ENCODE data around the gene OLFM1. TPM values are rescaled to one million over a fixed set of nuclear protein-coding genes. Genes with fewer than 3 reads are reported as not detected.
"Not testable (repeated sequence)": the region's sequence is repeated elsewhere in the genome, so short reads cannot be mapped to it uniquely, and the experiment has no call there.

The OLFM1 gene
- total and polyA plus RNA-seq, 3 experiments from 2014 or later: not detected

DNA sequence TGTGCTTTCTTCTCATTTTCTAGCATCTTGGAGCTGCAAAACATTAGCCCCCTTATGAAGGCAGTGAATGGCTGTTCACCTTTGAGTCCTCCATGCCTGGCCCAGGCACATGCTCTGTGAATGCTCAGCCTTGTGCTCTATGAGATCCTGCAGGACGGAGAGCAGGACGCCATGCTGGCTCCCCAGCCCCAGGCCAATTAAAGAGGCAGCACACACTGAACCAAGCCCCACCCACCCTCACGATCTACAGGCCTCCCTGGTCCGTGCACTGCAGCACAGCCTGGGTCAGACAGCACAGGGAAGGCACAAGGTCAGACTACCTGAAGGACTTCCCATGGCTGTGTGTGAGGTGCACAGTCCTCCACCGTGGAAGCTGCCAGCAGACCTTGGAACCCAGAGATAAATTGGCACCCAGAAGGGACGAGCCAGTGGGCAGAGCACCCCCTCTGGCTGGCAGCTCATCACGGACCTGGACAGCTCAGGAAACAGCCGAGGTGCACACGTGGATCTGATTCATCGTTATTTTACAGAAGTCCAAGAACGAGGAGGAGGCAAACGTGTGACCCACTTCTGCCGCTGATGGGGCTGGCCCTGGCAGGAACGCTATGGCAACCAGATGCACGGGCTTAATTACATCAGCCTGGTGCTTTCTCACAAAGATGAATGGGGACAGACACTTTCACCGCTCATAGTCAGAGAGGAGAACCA, 59.5 kb downstream of the OLFM1 start:
- H3K36me3 ChIP-seq (ENCODE audit: insufficient read depth, low read length): no peaks in the 10 kb centered on the region
- Mint-ChIP-seq H3K9me3 (peaks cover 0 to 11% (median 4%) of the 10 kb centered on the region in 5 donors), H3K4me1 (no peaks in the 10 kb centered on the region), H3K4me3 (no peak overlapping the region), H3K27ac (no peak overlapping the region), H3K27me3 (peaks cover 17 to 22% of the 10 kb centered on the region in 2 donors), H3K36me3 (no peaks in the 10 kb centered on the region)
- H3K9me3 ChIP-seq (ENCODE audit: low read length): no peaks in the 10 kb centered on the region
- no peak for DNase-seq
- no peak overlapping the region for H3K27ac ChIP-seq (ENCODE audit: low read depth, low read length)
- no peaks in the 10 kb centered on the region for H3K27me3 ChIP-seq (ENCODE audit: insufficient read depth, low read length, poor library complexity, severe bottlenecking)
- H3K4me3 ChIP-seq (ENCODE audit: low read length): no peak overlapping the region
- no peaks in the 10 kb centered on the region for H3K4me1 ChIP-seq (ENCODE audit: insufficient read depth, low read length)
- CTCF ChIA-PET: no interaction called here
- POLR2A ChIA-PET: no interaction called here

GRCh38 chr9:135147474-135147805, 60.0 kb downstream of the OLFM1 start:
- no peak overlapping the region for H3K4me3 ChIP-seq (ENCODE audit: low read length)
- DNase-seq: no peak
- peaks cover 0 to 11% (median 4%) of the 10 kb centered on the region in 5 donors for H3K9me3 Mint-ChIP-seq
- no peaks in the 10 kb centered on the region for H3K36me3 ChIP-seq (ENCODE audit: insufficient read depth, low read length)
- no peaks in the 10 kb centered on the region for H3K36me3 Mint-ChIP-seq
- H3K27ac ChIP-seq (ENCODE audit: low read depth, low read length): no peak overlapping the region
- POLR2A ChIA-PET: no interaction called here
- H3K4me1 Mint-ChIP-seq: no peaks in the 10 kb centered on the region
- CTCF ChIA-PET: no interaction called here
- no peak overlapping the region for H3K4me3 Mint-ChIP-seq
- H3K9me3 ChIP-seq (ENCODE audit: low read length): no peaks in the 10 kb centered on the region
- no peak overlapping the region for H3K27ac Mint-ChIP-seq
- no peaks in the 10 kb centered on the region for H3K27me3 ChIP-seq (ENCODE audit: insufficient read depth, low read length, poor library complexity, severe bottlenecking)
- H3K4me1 ChIP-seq (ENCODE audit: insufficient read depth, low read length): no peaks in the 10 kb centered on the region
- peaks cover 17 to 22% of the 10 kb centered on the region in 2 donors for H3K27me3 Mint-ChIP-seq

- H3K4me3 ChIP-seq (ENCODE audit: low read length): no peak overlapping the region
- CTCF ChIA-PET: no interaction called here
- no peak overlapping the region for H3K4me3 Mint-ChIP-seq
- no peaks in the 10 kb centered on the region for H3K27me3 ChIP-seq (ENCODE audit: insufficient read depth, low read length, poor library complexity, severe bottlenecking)
- peaks cover 17 to 22% of the 10 kb centered on the region in 2 donors for H3K27me3 Mint-ChIP-seq
- peaks cover 0 to 11% (median 4%) of the 10 kb centered on the region in 5 donors for H3K9me3 Mint-ChIP-seq
- no peak for DNase-seq
- H3K27ac ChIP-seq (ENCODE audit: low read depth, low read length): no peak overlapping the region
- no peaks in the 10 kb centered on the region for H3K4me1 Mint-ChIP-seq
- H3K36me3 Mint-ChIP-seq: no peaks in the 10 kb centered on the region
- H3K27ac Mint-ChIP-seq: peak overlapping the region in 1 of 8 donors; percentile 84
- no peaks in the 10 kb centered on the region for H3K36me3 ChIP-seq (ENCODE audit: insufficient read depth, low read length)
- H3K4me1 ChIP-seq (ENCODE audit: insufficient read depth, low read length): no peaks in the 10 kb centered on the region
- POLR2A ChIA-PET: no interaction called here
- no peaks in the 10 kb centered on the region for H3K9me3 ChIP-seq (ENCODE audit: low read length)
Observed at GRCh38 chr9:135147938-135148337, 60.5 kb downstream of the OLFM1 start.

GRCh38 chr9:135148386-135148785, 60.9 kb downstream of the OLFM1 start:
- H3K4me3 ChIP-seq (ENCODE audit: low read length): no peak overlapping the region
- ChIA-PET CTCF (no interaction called here), POLR2A (no interaction called here)
- Mint-ChIP-seq H3K36me3 (no peaks in the 10 kb centered on the region), H3K4me3 (no peak overlapping the region), H3K9me3 (peaks cover 0 to 11% (median 4%) of the 10 kb centered on the region in 5 donors), H3K27me3 (peaks cover 17 to 22% of the 10 kb centered on the region in 2 donors), H3K4me1 (no peaks in the 10 kb centered on the region), H3K27ac (no peak overlapping the region)
- H3K27ac ChIP-seq (ENCODE audit: low read depth, low read length): no peak overlapping the region
- H3K9me3 ChIP-seq (ENCODE audit: low read length): no peaks in the 10 kb centered on the region
- no peaks in the 10 kb centered on the region for H3K27me3 ChIP-seq (ENCODE audit: insufficient read depth, low read length, poor library complexity, severe bottlenecking)
- no peaks in the 10 kb centered on the region for H3K4me1 ChIP-seq (ENCODE audit: insufficient read depth, low read length)
- no peak for DNase-seq
- no peaks in the 10 kb centered on the region for H3K36me3 ChIP-seq (ENCODE audit: insufficient read depth, low read length)

GRCh38 chr9:135149901-135150300, 62.4 kb downstream of the OLFM1 start:
- DNase-seq; H3K36me3 Mint-ChIP-seq; H3K4me3 Mint-ChIP-seq; POLR2A ChIA-PET; H3K4me1 ChIP-seq (ENCODE audit: insufficient read depth, low read length); H3K9me3 ChIP-seq (ENCODE audit: low read length); H3K36me3 ChIP-seq (ENCODE audit: insufficient read depth, low read length); H3K4me1 Mint-ChIP-seq; CTCF ChIA-PET; H3K4me3 ChIP-seq (ENCODE audit: low read length); H3K27ac ChIP-seq (ENCODE audit: low read depth, low read length); H3K27me3 ChIP-seq (ENCODE audit: insufficient read depth, low read length, poor library complexity, severe bottlenecking); H3K27ac Mint-ChIP-seq: not testable (repeated sequence)
- Mint-ChIP-seq H3K27me3 (peaks cover 11 to 22% of the 10 kb centered on the region in 2 donors), H3K9me3 (peaks cover 0 to 11% (median 4%) of the 10 kb centered on the region in 5 donors)

DNA sequence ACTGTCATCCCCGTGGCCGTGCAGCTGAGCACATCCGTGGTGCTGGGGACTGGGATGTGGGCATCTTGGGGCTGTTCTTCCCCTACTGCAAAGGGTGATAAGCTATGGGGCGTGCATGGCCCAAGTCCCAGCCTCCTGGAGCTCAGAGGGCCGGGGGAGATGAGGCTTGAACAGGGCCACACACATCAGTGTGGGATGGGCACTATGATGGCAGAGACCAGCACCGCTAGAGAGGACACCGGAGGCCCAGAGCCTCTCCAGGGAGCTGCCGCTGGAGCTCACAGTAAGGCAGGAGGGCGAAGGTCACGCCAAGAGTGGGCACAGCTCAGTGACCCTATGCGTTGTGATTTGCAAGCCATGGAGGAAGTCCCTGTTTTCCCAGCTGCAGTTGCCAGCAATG, 63.5 kb downstream of the OLFM1 start:
- H3K27ac Mint-ChIP-seq: no peak overlapping the region
- no peaks in the 10 kb centered on the region for H3K27me3 ChIP-seq (ENCODE audit: insufficient read depth, low read length, poor library complexity, severe bottlenecking)
- CTCF ChIA-PET: no interaction called here
- POLR2A ChIA-PET: no interaction called here
- H3K4me3 ChIP-seq (ENCODE audit: low read length): no peak overlapping the region
- H3K4me3 Mint-ChIP-seq: no peak overlapping the region
- peaks cover 0 to 11% (median 4%) of the 10 kb centered on the region in 5 donors for H3K9me3 Mint-ChIP-seq
- H3K36me3 ChIP-seq (ENCODE audit: insufficient read depth, low read length): no peaks in the 10 kb centered on the region
- H3K4me1 ChIP-seq (ENCODE audit: insufficient read depth, low read length): no peaks in the 10 kb centered on the region
- H3K36me3 Mint-ChIP-seq: no peaks in the 10 kb centered on the region
- H3K9me3 ChIP-seq (ENCODE audit: low read length): no peaks in the 10 kb centered on the region
- DNase-seq: no peak
- no peaks in the 10 kb centered on the region for H3K4me1 Mint-ChIP-seq
- H3K27ac ChIP-seq (ENCODE audit: low read depth, low read length): no peak overlapping the region
- H3K27me3 Mint-ChIP-seq: peaks cover 7 to 12% of the 10 kb centered on the region in 2 donors

DNA sequence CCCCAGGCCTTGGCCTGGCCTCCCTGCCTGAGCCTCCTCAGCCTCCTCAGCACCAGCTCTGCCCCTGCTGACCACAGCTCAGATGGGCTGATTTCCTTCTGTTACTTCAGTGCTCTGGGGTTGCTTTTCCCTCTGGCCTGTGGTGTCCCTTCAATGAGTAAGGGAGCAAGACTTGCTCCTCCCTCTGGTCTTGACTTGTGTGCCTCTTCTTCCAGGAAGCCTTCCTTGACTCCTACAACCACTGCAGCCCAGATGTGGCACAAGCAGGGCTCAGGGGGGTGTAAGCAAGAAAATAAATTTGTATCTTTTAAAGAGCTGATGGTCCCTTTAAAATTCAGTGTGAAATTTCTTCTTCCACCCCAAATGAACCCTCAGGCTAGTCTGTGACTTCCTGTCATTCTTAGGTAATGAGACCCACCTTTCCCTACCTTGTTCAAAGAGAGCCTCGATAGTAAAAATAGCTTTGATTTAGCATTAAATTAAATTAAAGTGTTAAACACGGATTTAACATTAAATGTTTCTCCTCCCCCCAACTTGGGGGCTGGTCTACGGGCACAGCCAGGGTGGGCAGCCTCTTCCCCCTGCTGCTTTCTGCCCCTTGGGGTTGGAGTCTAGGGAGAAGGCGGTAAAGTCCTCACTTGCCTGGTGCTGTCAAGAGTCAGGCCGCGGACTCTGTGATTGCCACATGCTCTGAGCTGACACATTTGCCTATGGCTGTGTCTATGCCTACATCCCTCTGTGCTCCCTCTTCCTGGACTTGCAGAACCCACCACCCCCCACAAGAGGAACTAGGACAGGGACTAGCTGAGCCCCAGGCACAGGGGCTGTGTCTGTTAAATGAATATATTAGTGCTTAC, 64.5 kb downstream of the OLFM1 start:
- no peaks in the 10 kb centered on the region for H3K27me3 ChIP-seq (ENCODE audit: insufficient read depth, low read length, poor library complexity, severe bottlenecking)
- H3K9me3 Mint-ChIP-seq: peaks cover 0 to 11% (median 6%) of the 10 kb centered on the region in 5 donors
- CTCF ChIA-PET: no interaction called here
- DNase-seq: no peak
- no peaks in the 10 kb centered on the region for H3K36me3 Mint-ChIP-seq
- H3K27ac ChIP-seq (ENCODE audit: low read depth, low read length): no peak overlapping the region
- H3K4me1 ChIP-seq (ENCODE audit: insufficient read depth, low read length): no peaks in the 10 kb centered on the region
- no peaks in the 10 kb centered on the region for H3K4me1 Mint-ChIP-seq
- no peak overlapping the region for H3K4me3 ChIP-seq (ENCODE audit: low read length)
- no peak overlapping the region for H3K27ac Mint-ChIP-seq
- POLR2A ChIA-PET: no interaction called here
- no peak overlapping the region for H3K4me3 Mint-ChIP-seq
- H3K36me3 ChIP-seq (ENCODE audit: insufficient read depth, low read length): no peaks in the 10 kb centered on the region
- H3K9me3 ChIP-seq (ENCODE audit: low read length): no peaks in the 10 kb centered on the region
- peaks cover 3 to 4% of the 10 kb centered on the region in 2 donors for H3K27me3 Mint-ChIP-seq

DNA sequence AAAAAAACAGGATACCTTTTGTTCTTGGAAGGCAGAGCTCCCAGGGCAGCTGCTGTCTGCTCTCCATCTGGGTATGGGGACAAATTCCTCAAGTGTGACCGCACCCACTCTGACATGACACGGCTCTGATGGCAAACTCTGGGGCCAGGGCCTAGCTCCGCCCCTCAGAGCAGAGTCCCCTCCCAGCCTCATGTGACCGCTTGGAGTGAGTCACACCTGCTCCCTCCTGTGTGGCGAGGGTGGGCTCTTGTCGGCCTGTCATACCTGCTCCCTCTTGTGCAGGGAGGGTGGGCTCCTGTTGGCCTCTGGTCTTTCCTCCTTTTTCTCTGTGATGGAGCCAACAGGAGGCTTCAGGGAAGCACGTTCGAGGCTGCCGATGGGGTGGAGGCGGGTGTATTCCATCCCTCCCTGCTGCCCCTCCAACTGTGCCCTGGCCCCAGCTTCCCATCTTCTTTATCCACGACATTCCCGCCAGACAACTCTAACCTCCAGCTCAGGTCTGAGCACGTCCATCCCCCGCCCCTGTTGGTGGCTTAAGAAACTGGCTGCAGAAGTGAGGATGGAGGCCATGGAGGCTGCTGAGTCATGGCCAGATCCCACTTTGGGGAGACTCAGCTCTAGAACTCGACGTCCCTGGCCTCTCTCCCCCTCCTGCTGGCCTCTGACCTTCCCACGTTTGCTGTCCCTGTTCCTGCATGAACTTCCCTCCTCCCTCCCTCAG, 65.3 kb downstream of the OLFM1 start:
- Histone ChIP-seq H3K4me3 (ENCODE audit: low read length) (no peak overlapping the region), H3K27ac (ENCODE audit: low read depth, low read length) (no peak overlapping the region), H3K27me3 (ENCODE audit: insufficient read depth, low read length, poor library complexity, severe bottlenecking) (no peaks in the 10 kb centered on the region), H3K9me3 (ENCODE audit: low read length) (no peaks in the 10 kb centered on the region), H3K4me1 (ENCODE audit: insufficient read depth, low read length) (no peaks in the 10 kb centered on the region), H3K36me3 (ENCODE audit: insufficient read depth, low read length) (no peaks in the 10 kb centered on the region)
- POLR2A ChIA-PET: no interaction called here
- H3K27me3 Mint-ChIP-seq: peaks cover 7 to 8% of the 10 kb centered on the region in 2 donors
- peaks cover 0 to 11% (median 6%) of the 10 kb centered on the region in 5 donors for H3K9me3 Mint-ChIP-seq
- CTCF ChIA-PET: no interaction called here
- no peak for DNase-seq
- H3K4me1 Mint-ChIP-seq: no peaks in the 10 kb centered on the region
- no peak overlapping the region for H3K27ac Mint-ChIP-seq
- H3K36me3 Mint-ChIP-seq: no peaks in the 10 kb centered on the region
- no peak overlapping the region for H3K4me3 Mint-ChIP-seq
